Stimulated activated CD4-positive, alpha-beta T cell treated with anti-CD3 and anti-CD28 coated beads, Interleukin-4, amount 100 ng/mL, for 24 hours (primary cell): ENCODE results near the gene MMEL1.
"Not testable (repeated sequence)": the region's sequence is repeated elsewhere in the genome, so short reads cannot be mapped to it uniquely, and the experiment has no call there.

Experiments used
- DNase-seq: peaks from one replicate; pipeline ENCODE4 v3.0.0-alpha.2; 2020

The MMEL1 gene

DNA sequence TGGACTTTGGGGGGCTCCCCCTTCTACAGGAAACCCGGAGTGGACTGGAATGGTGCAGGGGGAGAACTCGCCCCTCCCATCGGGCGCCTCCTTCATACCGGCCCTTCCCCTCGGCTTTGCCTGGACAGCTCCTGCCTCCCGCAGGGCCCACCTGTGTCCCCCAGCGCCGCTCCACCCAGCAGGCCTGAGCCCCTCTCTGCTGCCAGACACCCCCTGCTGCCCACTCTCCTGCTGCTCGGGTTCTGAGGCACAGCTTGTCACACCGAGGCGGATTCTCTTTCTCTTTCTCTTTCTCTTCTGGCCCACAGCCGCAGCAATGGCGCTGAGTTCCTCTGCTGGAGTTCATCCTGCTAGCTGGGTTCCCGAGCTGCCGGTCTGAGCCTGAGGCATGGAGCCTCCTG, 76.5 kb downstream of the MMEL1 start, which contains the start of gene TNFRSF14:
TSS of gene TNFRSF14 (plus strand) at position 95 of the 401 bp plus-strand sequence. CDS start at position 389, 294 bp downstream.
- DNase-seq: peak; percentile 78

DNA sequence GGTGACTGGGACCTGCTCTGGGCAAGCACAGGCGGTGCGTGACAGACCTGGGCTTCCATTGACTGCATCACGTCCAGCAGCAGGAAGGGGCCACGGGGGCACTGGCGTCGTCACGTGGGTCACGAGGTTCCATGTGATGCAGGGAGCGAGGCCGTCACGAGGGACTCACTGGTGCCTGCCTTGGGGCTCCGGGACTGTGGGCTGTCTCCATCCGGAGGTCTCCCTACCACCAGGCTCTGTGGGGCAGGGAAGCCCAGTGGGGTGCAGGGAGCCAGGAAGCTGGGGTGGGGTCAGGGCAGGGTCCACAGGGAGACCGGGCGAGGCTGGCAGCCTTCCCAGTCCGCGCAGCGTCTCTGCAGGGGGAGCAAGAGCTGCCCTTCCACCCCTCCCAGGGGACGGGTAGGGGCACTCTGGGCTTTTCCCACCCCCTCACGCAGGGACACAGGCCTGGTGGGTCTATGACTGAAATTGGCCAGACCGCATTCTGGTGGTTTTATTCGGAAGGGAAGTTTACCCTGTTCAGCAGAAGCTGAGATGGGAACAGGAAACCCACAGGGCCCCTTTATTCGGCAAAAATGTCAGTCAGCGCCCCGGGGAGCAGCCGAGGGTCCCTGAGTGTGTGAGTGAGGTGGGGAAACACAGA, 77.1 kb downstream of the MMEL1 start:
- peak; percentile 78 for DNase-seq

DNA sequence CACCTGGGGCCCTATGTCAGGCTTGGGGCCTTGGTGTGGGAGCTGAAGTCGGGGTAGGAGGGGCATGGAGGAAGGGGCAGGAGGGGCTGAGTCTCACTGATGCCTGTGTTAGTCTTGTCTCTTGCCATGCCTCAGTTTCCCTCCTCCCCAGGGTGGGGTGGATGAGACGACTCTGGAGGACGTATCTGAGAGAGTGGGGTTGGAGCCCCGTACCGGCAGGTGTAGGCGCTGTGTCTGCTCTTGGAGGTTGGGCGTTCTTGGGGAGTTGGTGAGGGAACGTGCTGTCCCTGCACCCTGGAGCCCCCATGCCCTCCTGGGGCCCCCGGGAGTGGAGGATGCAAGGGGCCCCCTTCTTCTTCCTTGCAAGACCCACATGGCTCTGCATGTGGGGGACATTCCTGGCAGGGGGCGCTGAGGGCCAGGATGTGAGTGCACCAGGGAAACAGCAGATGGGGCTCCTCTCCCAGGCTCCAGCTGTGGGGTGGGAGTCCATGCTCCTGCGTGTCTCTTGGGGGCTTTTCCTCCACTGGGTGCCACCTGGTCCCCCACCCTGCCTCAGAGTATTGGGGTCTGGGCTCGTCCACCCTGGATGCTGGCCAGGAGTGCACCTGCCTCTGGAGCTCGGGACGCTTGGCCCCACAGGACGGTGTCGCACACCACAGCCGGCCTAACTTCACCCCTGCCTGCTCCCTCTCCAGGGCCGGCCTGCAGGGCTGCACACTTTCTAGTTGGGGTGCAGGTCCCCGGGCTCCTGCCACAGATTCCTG, 78.0 kb downstream of the MMEL1 start:
- peak; percentile 52 for DNase-seq

DNA sequence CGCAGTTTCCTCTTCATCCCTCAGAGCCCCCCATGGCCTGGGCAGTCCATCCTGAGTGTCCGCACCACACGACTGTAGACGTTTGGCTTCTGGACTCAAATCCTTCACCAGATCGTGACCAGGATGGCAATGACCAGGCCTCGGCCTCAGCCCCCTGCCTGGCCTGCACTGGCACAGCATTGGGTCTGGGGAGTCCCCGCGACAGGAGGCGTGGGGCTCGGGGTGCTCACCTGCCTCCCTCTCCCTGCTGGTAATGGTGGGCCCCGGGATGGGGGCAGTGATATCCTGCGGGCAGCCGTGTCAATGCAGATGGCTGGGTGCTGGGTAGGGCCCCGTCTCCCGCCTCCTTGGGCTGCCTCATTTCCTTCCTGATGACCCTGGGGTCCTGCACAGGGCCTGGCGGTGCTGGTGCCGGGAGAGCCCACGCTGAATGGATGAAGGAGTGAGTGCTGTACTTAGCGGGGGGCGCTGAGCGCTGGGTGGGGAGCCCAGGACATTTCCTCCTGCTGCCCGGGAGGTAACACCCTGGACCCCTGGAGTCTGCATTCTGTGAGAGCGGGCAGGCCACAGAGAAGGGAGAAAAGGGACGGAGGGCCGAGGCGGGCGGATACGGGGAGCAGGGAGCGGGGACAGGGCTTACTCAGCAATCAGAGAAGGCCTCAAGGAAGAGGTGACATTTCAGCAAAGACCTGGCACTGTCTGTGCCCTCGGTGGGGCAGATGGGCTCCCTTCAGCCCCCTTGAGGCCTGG, 78.8 kb downstream of the MMEL1 start:
- no peak for DNase-seq

DNA sequence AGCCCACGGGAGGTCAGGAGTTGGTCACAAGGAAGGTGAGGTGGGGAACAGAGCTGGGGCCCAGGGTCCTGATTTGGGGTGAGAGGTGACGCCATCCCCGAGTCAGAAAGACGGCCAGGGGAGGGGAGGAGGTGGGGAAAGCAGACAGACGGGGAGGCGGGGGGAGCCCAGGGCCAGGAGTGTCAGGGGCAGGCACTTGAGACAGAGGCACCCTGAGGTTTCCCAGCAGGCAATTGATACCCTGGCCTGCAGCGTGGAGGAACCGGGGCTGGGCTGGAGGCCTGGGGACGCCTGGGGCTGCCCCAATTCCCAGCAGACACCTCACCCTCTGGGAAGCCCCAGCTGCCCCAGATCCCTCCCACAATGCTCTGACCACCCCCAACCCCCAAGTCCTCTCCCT, 79.7 kb downstream of the MMEL1 start:
- DNase-seq: not testable (repeated sequence)

DNA sequence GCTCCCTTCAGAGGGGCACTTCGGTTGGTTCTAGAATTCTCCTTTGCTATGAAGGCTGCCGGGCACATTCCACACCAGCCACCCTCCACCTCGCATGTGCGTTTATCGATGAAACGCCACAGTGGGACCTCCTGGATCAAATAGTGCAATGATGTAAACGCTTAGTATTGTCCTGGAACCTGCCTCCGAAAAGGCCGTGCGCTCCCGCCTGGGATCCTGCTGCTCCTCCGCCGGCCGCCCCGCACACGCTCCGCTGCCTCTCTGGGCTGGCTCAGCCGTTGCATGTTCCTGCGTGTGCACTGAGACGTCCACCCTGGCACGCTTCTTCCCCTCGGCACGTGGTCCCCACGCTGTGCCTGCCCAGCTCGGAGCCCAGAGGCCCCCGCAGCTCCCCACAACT, 80.6 kb downstream of the MMEL1 start:
- DNase-seq: no peak

DNA sequence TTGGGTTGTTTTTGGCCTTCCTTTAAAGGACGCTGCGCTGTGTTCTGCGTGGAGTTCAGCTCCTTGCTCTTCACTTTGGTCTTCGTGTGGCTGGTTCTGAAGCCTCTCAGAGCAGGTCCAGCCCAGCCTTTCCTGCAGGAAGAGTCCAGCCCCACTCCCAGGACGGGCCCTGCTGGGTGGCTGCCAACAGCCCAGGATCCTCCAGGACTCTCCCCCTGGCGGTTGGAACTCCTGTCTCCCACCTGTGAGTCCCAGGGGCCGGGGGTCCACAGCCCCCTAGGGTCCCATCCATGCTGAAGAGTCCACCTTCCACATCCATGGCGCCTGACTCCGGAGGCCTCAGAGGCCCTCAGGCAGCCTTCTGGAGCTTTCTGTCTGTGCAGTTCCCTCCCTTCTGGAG, 81.3 kb downstream of the MMEL1 start:
- not testable (repeated sequence) for DNase-seq

DNA sequence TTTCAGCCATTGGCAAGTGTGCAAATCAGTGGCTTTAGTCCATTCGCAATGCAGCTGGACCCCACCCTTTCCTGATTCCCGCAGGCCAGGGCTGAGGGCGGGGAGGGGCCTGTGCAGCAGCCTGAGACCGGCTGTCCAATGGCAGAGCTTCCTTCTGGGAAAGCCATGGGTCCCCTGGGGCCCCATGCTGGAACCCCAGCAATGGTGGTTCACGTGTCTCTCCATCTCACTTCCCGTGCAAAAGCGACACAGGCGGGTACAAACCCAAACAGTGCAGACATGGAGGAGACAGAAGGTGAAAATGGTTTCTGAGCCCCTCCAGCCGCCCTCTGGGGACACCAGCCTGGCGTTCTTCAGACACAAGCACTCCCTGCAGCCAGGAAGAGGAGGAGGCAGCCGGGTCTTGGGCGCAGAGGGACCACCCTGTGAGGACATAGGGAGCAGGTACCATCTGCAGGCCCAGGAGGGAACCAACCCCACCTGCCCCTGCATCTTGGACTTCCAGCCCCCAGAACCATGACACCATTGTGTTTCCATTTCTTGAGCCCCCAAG, 82.4 kb downstream of the MMEL1 start:
- DNase-seq: not testable (repeated sequence)

DNA sequence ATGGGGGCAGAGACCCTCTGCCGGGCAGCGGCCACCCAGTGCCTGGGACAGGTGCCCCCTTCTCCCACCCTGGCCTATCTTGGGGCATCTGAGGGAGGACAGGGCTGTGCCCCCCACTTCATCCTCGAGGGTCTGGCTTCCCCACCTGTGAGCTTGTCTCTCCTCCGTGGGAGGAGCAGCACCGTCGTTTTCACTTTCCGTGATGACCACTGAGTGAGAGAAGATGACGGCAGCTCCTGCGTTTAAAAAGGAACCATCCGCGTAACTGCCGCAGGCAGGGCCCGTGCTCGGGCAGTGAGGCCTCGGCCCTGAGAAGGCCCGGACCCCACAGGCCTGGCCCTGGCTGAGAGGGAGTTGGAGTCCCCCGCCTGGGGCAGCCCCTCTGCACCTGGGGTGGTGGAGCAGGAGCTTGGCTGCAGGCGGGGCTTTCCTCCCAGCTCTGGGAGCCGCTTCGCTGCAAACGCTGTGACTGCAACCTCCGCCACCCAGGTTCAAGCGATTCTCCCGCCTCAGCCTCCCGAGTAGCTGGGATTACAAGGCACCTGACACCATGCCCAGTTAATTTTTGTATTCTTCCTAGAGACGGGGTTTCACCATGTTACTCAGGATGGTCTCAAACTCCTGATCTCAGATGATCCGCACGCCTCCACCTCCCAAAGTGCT, 83.3 kb downstream of the MMEL1 start:
- not testable (repeated sequence) for DNase-seq

DNA sequence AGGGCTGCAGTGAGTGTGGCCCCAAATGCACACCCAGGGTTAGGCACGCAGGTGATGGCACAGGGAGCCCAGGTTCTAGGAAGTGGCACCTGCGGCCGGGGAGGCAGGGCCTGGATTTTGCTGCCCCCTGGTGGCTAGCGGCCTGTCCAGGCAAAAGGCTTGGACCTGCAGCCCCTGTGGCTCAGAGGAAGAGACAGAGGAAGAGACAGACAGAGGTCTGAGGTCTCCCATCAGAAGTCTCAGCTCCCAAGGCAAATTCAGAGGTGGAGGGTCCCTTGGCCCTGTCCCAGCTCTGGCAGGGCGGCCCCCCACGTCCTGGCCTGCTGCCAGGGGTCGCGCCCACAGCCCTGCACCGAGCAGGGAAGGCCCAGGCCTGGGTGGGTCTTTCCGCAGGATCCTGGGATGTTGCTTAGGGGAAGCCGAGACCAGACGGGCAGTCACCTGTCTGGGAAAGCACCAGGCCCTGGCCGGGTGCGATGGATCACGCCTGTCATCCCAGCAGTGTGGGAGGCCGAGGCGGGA, 84.7 kb downstream of the MMEL1 start:
- peak; percentile 85 for DNase-seq

DNA sequence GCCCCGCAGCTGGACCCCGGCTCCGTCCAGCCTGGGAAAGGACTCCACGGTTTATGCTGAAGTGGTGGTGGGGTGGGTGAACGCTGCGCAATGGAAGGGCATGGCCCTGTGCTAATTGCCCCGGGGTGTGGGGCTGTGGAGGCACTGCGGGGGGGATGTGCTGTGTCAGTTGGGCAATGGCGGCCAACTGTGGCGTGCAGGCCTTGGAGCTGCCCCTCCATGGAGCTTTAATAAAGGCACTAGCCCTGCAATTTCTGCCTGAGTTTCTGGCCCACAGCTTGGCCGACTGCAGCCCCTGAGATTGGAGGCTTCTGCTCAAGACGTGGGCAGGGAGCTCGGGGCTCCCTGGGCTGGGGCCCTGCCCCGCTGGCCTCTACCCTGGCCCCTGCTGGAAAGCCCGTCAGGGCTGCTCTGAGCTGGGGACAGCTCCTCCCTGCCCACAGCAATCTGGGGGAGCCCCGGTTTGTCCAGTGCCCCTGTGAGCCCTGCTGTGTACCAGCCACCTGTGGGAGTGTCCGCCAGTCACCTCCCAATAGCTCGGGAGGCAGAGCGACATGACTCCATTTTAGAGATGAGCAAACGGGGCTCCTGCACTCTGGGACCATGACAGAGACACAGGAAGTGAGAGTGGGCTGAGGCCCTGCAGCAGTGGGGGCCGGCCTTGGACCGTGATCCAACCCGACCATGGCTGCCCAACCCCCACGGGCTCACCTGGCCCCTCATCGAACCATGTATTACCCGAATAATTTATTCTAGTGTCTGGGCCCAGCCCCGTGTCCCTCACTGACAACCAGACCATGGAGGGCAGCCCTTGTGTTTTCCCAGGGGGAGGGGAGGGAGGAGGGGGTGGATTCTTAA, 85.4 kb downstream of the MMEL1 start:
- peak; percentile 60 for DNase-seq

DNA sequence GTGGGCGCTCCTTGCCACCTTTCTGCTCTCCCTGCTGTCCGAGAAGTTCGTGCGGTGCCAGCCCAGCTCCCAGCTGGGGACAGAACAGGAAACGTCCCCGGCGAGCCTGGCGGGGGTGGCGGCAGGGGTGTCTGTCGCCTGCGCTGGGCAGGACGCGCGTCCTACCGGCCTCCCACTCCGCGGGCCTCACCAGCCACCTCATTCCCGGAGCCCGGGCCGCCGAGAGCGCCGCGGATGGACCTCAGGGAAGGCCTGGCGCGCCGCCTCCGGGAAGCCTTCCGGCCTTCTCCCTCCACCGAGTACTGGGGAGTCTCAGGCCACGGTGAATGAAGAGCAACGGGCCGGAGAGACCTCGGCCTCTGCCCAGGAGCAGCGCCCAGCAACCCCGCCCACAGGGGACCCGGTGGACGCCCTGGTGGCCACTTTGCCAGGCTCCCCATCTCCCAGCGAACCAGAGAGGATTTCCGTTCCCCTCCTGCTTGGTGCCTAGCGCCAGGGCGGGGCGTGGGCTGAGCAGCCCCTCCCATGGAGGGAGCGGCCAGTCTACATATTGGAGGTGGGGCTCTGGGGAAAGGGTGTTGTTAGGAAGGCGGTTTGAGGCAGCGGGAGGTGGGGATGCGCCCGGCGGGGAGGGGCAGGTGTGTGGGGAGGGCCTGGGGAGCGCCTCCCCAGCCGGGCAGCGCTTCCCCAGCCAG, 86.2 kb downstream of the MMEL1 start:
- peak; percentile 78 for DNase-seq

DNA sequence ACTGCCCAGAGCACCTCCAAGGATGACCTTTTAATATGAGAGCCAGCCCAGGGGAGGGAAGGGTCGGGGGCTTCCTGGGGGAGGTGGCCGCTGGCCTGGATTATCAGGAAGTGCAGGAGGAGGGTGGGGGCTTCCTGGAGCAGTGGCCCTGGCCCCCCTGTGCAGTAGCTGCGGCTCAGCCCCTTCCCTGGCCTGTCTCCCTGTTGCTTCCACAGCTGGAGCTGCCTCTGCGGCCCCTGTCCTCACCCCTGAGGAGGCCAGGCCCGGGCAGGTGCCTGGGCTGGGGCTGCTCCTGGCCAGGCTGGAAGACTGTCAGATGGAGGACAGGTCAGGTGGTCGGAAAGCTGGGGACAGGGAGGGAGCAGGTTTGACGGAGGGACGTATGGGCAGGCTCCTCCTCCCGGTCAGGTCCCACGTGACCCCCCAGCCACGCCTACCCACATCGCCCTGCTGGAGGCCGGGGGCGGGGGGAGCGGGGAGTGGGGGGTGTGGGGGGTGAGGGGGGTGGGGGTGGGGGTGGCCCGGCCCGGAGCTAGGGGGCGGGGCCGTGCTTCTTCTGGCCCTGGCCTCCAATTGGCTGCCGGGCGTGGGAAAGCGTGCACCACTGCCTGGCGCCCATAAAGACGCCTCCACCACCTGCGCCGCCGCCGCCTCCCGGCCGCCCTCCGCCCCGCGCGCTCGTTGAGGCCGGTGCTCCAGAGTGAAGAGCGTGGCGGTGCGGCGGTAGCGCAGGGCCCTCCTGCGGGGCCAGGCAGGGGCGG, 86.9 kb downstream of the MMEL1 start:
- peak; percentile 82 for DNase-seq

DNA sequence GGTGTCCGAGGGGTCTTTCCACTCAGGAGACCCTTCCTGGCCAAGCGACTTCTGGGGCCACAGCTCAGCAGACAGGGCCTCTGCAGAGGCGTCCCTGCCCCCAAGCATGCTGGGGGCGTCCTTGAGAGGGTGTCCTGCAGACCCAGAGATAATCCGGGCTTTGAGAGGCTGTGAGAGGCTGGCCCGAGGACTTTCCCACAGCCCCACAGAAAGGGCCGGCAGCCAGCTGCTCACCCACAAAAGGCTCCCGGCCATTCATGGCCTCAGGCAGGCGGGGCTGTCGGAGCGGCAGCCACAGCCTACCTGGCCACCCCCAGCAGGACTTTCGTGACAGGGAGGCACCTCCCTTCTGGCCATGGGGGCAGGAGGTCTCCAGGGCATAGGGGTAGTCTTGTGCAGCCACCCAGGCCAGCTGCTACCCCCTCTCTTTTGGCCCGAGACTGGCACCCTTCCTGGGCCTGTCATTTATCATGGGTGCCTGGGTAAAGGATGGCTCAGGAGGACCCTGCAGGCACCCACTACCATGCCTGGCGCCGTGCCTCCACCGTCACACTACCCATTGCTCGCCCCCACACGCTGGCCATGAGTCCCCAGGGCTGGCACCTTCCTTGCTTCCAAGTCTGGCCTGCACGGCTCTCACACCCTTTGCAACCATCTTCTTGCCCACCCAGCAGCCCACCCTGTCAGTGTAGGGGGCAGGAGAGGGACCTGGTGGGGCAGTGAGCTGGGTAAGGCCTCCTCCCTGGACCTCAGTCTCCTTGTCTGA, 87.8 kb downstream of the MMEL1 start:
- DNase-seq: no peak

DNA sequence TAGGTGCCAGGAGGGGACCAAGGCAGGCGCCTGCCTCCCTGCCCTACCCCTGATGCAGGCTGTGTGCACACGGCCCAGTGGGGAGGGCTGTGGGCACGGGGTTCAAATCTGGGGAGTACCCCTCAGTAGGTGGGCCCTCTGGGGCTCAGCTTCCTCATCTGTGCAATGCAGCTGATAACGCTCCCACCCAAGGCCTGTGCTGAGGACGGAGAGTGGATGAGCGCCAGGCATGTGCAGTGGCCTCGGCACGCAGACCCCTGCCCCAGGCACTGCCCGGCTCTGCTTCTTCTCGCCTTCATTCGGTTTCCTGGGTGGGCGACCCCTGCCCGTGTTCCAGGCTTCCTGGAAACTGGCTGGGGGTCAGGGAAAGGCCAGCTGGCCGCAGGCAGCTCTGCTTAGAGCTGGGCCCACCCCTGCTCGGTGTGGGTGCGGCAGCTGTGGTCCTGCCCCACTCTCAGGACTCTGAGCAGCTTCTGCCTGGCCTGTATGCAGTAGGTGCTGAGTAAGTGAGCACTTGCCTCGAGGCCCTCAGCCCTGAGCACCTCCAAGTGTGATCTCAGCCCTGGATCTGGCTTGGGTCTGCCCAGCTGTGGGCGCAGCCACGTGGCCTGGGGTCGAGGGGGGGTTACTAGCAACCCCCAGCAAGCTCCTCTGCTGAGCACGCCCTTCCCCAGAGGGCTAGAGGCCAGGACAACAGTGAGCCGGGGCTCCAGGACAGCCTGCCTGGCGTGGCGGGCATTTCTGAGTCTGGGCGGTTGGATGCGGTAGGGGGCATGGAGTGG, 88.5 kb downstream of the MMEL1 start:
- no peak for DNase-seq

DNA sequence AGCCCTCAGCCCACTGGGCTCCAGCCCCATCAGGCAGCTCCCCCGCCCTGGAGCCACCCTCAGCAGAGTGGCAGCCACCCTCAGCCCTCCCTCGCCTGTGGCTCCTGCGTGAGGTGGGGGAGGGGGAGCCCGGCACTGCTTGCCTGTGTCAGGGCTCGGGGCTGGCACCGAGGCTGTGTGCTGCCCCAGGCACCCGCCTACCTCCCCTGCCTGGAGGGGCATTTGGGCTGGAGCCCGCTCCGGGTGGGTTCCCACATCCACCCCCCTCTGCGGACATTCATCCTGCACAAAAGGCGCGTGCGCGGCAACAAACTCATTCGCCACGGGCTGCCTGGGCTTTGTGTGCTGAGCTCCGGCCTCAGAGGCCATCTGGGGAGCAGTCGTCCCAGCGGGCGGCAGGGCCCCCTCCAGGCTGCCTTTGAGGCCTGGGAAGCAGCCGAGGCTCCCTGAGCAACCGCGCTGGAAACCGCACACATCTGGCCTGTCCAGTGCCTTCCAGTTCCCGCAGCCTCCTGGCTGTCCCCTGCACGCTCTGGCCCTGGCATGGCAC, 89.2 kb downstream of the MMEL1 start:
- no peak for DNase-seq

DNA sequence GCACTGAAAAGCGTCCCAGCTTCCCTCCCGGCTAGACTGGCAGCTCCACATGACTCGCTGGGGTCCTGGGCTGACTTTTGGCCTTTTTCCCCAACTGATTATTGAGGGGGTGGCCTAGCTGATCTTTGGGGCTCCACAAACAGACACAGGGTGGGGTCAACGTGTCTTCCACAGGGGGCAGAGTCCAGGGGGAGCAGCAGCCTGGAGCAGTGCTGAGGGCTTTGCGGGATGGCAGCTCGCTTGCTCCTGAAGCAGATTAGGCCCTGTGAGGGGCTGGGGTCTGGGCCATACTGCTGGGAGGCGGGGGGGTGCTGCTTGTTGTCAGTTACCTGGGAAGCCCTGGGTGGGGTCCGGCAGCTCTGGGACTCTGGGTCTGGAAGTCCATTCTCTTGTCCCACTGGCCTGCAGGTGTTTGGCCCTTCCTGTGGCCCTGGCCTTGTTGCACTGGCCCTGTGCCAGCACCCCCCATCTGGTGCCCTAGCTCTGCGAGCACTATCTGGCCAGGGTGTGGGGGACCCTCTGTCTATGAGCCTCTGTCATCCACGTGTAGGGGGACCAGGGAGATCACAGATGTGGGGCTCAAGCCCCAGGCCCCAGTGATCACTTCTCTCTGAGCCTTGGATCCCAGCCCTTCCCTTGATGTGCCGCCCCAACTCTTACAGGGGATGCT, 90.4 kb downstream of the MMEL1 start:
- DNase-seq: no peak
